Activated gamma-delta T cell (primary cell): Measurements from ENCODE around the gene CPNE4.
"Not testable (repeated sequence)": the region's sequence is repeated elsewhere in the genome, so short reads cannot be mapped to it uniquely, and the experiment has no call there.

Experiments
- DNase-seq: peaks from one replicate; lab custom pipeline; 2025; lab: John Stamatoyannopoulos, UW

CPNE4 gene

GRCh38 chr3:131957980-131958379, 76.8 kb downstream of the CPNE4 start:
- DNase-seq = no peak

DNA sequence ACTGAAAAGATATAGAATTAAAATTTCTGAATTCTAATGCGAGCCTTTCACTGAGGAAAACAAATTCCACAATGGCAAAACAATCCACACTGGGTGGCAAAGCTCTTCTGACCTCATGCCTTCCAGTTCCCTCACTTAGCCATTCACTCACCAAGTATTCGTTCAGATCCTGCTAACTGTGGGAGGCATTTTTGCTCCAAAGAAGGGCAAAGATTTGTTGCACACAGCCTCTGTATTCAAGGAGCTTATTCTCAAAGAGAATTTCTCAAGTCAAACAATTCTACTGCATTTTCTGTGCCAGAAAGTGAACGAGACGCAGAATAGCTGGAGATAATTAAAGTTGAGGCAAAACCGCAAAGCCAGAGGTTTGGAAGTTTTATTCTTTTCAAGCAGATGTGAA, 77.3 kb downstream of the CPNE4 start:
- DNase-seq = no peak

DNA sequence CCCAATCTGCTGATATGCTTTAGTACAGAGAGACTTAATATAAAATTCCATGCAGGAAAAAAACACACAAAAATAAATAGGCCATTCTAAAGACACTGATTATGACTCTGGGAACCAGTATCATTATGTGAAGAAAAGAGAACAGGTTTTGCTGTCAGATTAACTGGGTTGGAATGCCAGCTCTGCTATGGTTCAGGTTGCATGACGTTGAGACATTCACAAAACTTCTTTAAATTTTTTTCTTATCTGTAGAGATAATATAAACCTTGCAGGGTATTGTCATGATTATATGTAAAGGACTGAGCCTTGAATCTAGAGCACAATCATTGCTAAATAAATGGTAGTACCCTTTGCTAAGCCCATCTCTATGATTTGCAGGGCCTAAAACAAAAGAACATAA, 86.0 kb downstream of the CPNE4 start:
- DNase-seq = no peak

DNA sequence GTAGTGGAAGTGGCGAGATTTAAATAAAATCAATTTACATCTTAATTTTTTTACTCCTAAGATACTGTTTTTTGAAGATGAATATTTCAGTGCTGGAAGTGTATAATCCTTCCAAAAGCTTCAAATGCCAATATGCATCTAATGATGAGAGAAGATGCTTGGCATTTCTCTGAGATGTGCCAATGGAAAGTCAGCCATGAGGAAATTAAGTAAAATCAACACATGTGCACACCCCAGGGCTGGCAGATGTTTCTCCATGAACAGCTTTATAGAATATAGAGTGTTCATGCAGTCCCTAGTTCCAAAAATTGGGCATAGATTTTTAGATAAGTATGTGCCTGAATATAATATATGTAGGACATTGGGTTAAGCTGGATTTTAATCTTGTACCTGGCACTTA, 90.1 kb downstream of the CPNE4 start:
- DNase-seq = no peak

- no peak for DNase-seq
These were observed 101.1 kb downstream of the CPNE4 start for GRCh38 chr3:131933665-131934064.

DNA sequence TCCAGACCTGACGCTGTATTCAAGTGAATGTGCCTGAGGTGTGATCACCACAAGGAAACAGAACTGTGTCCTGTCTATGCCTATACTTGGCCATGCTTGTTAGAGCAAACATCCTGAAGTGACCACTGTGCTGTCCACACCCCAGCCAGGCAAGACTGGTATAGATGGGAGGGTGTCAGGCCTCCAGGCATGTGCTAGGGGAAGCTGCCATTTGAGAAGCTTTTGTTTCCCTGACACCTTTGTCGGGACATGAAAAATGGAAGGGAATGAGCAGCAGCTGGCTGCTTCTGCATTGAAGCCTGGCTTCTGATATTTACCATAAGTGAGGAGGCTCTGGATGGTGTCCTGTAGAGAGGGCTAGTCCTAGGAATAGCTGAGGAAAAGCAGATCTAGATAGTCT, 106.2 kb downstream of the CPNE4 start:
- DNase-seq = no peak

GRCh38 chr3:131925571-131925970, 109.2 kb downstream of the CPNE4 start:
- DNase-seq = no peak

DNA sequence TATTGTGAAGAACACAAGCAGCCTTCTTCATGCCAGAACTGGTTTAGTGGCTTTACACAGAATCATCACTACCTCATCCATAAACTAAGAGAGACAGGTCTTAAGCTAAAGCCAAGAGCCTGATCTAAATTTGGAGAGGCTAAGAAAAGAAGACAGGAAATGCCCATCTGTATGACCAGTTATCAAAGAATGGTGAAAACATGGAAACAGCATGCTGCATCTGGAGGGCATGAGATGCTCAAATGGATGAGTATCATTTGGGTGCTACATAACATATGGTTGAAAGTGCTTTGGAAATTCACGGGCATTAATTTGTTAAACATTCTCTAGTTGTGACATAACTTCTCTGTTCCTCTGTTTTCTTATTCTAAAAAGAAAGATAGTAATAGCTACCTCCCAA, 112.5 kb downstream of the CPNE4 start:
- DNase-seq = no peak

GRCh38 chr3:131917006-131917405, 117.8 kb downstream of the CPNE4 start:
- no peak for DNase-seq

DNA sequence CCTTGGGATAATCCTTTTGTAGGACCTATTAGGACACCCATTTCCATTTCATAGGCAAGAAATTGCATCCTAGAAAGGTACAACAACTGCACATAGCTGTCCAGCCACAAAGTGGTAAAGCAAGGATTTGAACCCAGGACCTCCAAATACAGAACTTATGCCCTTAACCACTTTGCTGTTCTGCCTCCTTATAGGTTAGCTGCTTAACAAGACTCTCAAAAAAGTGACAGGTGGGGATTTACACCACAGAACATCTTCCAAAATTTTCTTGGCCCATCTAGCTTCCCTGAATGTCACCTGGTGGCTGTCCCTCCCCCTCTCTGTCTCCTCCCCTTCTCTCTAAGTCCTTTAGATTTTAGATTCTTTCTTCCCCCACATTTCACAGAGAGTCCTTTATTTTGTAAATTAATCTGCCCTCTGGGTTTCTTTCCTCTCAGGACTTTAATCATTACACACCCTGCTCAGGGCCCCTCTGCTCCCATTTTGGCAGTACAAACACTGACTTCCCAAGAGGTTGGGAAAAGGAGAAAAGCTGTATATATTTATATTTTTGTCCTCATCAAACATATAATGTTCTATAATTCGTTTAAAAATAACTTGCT, 120.6 kb downstream of the CPNE4 start:
- no peak for DNase-seq

DNA sequence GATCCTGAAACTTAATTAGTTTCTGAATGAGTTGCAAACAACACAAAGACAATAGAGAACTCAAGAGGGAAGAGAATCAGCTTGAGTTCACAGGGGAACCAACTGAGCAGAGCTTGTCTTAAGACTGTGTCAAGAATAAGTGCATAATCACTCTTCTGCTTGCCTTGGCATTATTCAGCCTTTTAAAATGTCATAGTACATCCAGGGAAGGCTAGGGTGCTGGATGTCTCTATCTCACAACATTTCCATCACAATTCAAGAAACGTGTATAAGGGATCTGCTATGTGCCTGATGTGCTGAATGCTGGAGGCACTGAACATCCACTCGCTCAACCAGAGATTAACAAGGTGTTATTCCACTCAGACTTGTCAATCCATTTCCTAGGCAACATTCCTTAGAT, 122.6 kb downstream of the CPNE4 start:
- no peak for DNase-seq

DNA sequence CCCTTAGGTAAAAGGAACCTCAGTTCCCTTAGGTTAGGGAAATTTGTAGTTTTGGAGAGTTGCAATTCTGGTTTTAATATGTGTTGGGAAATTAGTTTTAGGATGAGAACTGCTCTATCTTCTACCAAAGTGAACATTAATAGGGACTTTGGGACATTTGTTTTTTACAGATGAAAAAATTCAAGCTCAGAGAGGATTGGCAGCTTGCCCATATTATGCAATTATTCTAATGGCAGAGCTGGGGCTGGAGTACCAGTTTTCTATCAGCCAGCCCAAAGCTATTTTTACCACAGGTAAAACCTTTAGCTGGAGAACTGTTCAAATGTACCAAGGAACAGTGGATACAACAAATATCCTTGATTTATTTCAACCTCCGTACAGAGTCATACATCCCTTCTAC, 127.0 kb downstream of the CPNE4 start:
- DNase-seq = no peak

DNA sequence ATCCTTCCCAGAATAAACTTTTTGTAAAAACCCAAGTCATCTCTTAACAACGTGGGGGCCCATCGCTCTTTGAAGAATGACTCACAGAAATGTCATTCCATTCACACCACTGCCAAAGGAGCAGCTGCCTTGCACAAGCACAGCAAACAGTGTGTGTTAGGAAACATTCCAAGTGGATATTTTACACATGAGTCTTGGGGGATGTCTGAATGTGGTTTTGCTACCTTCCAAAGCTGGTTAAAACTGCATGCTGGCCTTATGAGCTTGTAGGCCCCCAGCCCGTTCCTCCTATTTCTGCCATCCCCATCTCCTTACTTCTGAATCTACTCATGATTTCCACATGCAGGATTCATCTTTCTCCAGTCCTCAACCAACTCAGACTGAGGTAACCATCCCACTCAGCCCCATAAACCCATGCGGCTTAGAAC, 130.8 kb downstream of the CPNE4 start:
- DNase-seq = no peak

DNA sequence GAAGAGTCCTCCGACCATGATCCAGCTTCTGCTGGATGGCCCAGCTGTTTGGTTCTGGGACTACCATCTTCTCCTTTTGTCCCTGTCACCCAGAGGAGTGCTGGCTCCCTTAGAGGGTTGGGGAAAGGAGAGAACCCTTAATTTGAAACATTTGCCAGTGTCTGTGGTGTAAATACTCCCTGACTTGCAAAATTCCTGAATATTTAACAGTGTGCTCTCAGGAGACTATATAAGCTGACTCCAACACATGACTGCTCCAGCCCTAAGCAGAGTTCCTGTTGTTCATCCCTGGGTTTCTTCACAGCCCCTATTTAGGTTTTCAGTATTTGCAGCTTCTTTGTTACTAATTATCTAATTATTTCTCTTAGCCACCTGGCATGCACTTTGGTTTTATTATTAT, 133.1 kb downstream of the CPNE4 start:
- DNase-seq = no peak

- no peak for DNase-seq
These were observed 133.9 kb downstream of the CPNE4 start for GRCh38 chr3:131900891-131901290.

DNA sequence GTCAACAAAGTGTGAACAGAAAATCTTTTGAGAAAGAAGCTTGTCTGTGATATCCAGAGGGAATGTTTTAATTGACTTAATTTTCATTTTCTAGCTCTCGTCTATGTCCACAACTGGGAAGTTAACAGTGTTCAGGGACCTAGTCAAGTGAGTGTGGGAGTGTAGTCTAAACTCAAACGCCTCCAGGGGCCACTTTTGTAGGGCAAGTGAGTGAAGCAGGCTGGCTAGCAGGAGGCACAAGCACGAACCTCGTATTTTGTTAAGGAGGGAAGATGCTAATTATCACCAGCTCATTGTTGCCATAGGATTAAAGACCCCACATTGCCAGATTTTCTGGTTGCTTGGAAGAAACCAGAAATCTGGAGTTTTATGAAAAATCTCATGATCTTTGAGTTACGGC, 135.8 kb downstream of the CPNE4 start:
- no peak for DNase-seq

DNA sequence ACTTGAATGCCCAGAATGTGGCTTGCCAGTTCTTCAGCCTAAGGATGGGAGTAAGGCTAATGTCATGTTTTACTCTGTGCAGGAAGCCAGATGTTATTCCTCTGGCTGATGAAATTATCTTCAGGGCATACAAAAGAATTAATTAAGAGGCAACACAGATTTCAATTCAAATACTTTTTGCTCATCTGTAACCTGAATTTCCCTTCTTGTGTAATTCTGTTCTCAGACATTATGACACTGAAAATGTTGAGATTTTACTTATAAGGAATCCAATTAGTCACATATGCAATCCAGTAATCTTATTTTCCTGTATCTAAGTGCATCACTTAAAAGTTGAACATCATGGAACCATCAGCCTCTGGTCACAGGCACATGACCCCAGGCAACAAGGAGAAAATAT, 136.5 kb downstream of the CPNE4 start:
- DNase-seq = no peak

GRCh38 chr3:131896285-131896684, 138.5 kb downstream of the CPNE4 start:
- no peak for DNase-seq

GRCh38 chr3:131895766-131896165, 139.0 kb downstream of the CPNE4 start:
- DNase-seq = no peak

- no peak for DNase-seq
These were observed 142.5 kb downstream of the CPNE4 start for GRCh38 chr3:131892331-131892730.

- not testable (repeated sequence) for DNase-seq
These were observed 148.9 kb downstream of the CPNE4 start for GRCh38 chr3:131885871-131886270.

DNA sequence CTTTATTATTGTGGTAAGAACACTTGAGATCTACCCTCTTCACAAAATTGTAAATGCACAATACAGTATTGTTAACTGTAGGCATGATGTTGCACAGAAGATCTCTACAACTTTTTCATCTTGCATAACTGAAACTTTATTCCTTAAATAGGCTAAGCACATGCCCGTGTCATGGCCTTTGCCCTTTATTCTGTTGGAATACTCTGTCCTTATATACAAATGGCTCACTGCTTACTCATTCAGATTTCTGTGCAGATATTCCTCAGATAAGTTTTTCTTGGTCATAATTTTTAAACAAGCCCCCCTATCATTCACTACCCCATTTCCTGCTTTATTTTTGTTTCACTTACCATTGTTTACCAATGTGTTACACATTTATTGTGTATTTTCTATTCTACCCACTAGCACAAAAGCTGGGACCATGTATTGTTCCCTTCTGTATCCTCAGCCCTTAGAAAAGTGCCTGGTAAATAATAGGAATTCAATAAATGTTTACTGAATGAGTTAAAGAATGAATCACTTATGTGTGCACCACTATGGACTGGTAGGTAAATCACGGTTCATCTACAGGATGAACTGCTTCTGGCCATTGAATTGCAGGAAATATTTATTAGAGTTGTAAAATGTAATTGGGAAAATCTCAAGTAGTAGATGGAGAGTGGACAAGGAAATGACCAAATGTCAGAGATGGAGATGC, 151.0 kb downstream of the CPNE4 start:
- DNase-seq = no peak

GRCh38 chr3:131883086-131883485, 151.7 kb downstream of the CPNE4 start:
- DNase-seq = no peak

- no peak for DNase-seq
These were observed 153.0 kb downstream of the CPNE4 start for GRCh38 chr3:131881777-131882176.
